HG03095 (cell line): ENCODE data around the gene RNF167.

Experiments used
- ATAC-seq: cut with Tn5 transposase; IDR thresholded peaks from one replicate; pipeline ENCODE4 v1.9.1; 2021; ENCODE audit warnings: moderate library complexity; ENCODE audit not compliant: unreplicated experiment

Gene RNF167

GRCh38 chr17:4950746-4951204 is 10.7 kb downstream of the RNF167 start, which contains the start of gene ENO3:
Gene ENO3, plus strand, starts transcription at chr17:4951119. Its CDS starts 711 bp downstream, at chr17:4951830.
- ATAC-seq: no peak

GRCh38 chr17:4951486-4951885 is 11.4 kb downstream of the RNF167 start:
- ATAC-seq: no peak

GRCh38 chr17:4953451-4953961 is 13.4 kb downstream of the RNF167 start:
- no peak for ATAC-seq

- ATAC-seq: no peak
These were observed 15.0 kb downstream of the RNF167 start for GRCh38 chr17:4955091-4955490.

- ATAC-seq: no peak
These were observed 16.5 kb downstream of the RNF167 start for GRCh38 chr17:4956493-4957061.

GRCh38 chr17:4958102-4958501 is 18.0 kb downstream of the RNF167 start:
- no peak for ATAC-seq

GRCh38 chr17:4959261-4959965 is 19.3 kb downstream of the RNF167 start:
- ATAC-seq: no peak

- no peak for ATAC-seq
These were observed 20.3 kb downstream of the RNF167 start for GRCh38 chr17:4960279-4960922.

- ATAC-seq: no peak
These were observed 25.4 kb downstream of the RNF167 start for GRCh38 chr17:4965311-4965986.

- ATAC-seq: peak; percentile 71
These were observed 26.9 kb downstream of the RNF167 start for GRCh38 chr17:4966844-4967538.

GRCh38 chr17:4967539-4968485 is 27.7 kb downstream of the RNF167 start, which contains the start of gene SPAG7:
Gene SPAG7, minus strand, starts transcription at chr17:4967817. Its CDS starts 13 bp downstream, at chr17:4967804.
- ATAC-seq: peak; percentile 48

GRCh38 chr17:4968486-4969046 is 28.5 kb downstream of the RNF167 start:
- no peak for ATAC-seq

GRCh38 chr17:4969047-4969550 is 29.0 kb downstream of the RNF167 start:
- ATAC-seq: no peak

- ATAC-seq: no peak
These were observed 29.6 kb downstream of the RNF167 start for GRCh38 chr17:4969551-4970173.

- no peak for ATAC-seq
These were observed 30.2 kb downstream of the RNF167 start for GRCh38 chr17:4970273-4970672.

GRCh38 chr17:4971826-4972225 is 31.8 kb downstream of the RNF167 start:
- ATAC-seq: no peak

GRCh38 chr17:4972322-4972721 is 32.3 kb downstream of the RNF167 start:
- ATAC-seq: no peak

GRCh38 chr17:4972752-4973151 is 32.7 kb downstream of the RNF167 start:
- no peak for ATAC-seq
